NT2/D1 (cell line): Measurements from ENCODE around the gene ATP10A.

Source experiments
- SUZ12 ChIP-seq: IDR thresholded peaks from 2 replicates; pipeline ENCODE4 v1.6.1; 2011; ENCODE audit not compliant: insufficient read length, insufficient read depth; ENCODE audit errors: extremely low read depth
- YY1 ChIP-seq: IDR thresholded peaks from 2 replicates; pipeline ENCODE4 v1.6.1; 2011; ENCODE audit not compliant: insufficient read length, insufficient read depth

- no peak for TF ChIP-seq SUZ12
- TF ChIP-seq YY1: no peak
These were observed 4.0 kb downstream of the ATP10A start for GRCh38 chr15:25858952-25859760.
